ENCODE results near the gene RAN. TPM values are rescaled to one million over a fixed set of nuclear protein-coding genes. Genes with fewer than 3 reads are reported as not detected.

RAN gene
- polyA plus RNA-seq, 2 donors, result 118 to 638 TPM

GRCh38 chr12:130876297-130876696 lies 4.4 kb downstream of the RAN start:
- no peaks in the 10 kb centered on the region for H3K9me3 ChIP-seq (ENCODE audit: control insufficient read depth in 2 of 2, insufficient read depth in 1 of 2, low read depth in 1 of 2, low read length in 1 of 2)
- H3K36me3 ChIP-seq (ENCODE audit: control insufficient read depth in 2 of 2, insufficient read depth in 2 of 2, low read length in 1 of 2), result peaks cover 0 to 16% of the 10 kb centered on the region in 2 donors
- no peak overlapping the region for H3K27ac ChIP-seq (ENCODE audit: low read depth in 2 of 2, low read length in 1 of 2)
- peaks cover 0 to 3% of the 10 kb centered on the region in 2 donors for H3K4me1 ChIP-seq (ENCODE audit: control insufficient read depth in 2 of 2, insufficient read depth in 2 of 2, low read length in 1 of 2)
- no peak overlapping the region for H3K4me3 ChIP-seq (ENCODE audit: low read depth in 1 of 2, low read length in 2 of 2)
- no peaks in the 10 kb centered on the region for H3K27me3 ChIP-seq (ENCODE audit: control insufficient read depth in 1 of 2, insufficient read depth in 2 of 2, low read length in 2 of 2)

DNA sequence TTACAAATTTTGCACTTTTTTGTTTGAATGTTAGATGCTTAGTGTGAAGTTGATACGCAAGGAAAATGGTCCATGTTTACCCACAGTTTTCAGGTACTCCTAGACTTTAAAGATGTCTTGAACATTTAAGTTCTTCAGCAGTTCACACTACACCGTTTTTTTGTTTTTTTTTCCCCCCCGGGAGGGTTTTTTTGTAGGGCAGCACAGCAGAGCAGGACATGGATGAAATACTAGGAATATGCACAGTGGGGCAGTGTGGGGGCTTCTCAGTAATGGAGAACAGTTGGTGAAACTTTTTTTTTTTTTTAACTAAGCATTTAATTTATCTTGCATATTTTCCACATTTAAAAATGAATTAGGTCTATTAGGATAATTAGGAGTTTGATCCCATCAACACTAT lies 4.9 kb downstream of the RAN start:
- WGBS, 2 donors, result 75 to 76% methylated on average over 3 of the region's 3 CpGs
- H3K36me3 ChIP-seq (ENCODE audit: control insufficient read depth in 2 of 2, insufficient read depth in 2 of 2, low read length in 1 of 2), result peaks cover 0 to 16% of the 10 kb centered on the region in 2 donors
- H3K4me1 ChIP-seq (ENCODE audit: control insufficient read depth in 2 of 2, insufficient read depth in 2 of 2, low read length in 1 of 2), result peaks cover 0 to 3% of the 10 kb centered on the region in 2 donors
- no peak overlapping the region for H3K4me3 ChIP-seq (ENCODE audit: low read depth in 1 of 2, low read length in 2 of 2)
- no peaks in the 10 kb centered on the region for H3K27me3 ChIP-seq (ENCODE audit: control insufficient read depth in 1 of 2, insufficient read depth in 2 of 2, low read length in 2 of 2)
- no peak overlapping the region for H3K27ac ChIP-seq (ENCODE audit: low read depth in 2 of 2, low read length in 1 of 2)
- no peaks in the 10 kb centered on the region for H3K9me3 ChIP-seq (ENCODE audit: control insufficient read depth in 2 of 2, insufficient read depth in 1 of 2, low read depth in 1 of 2, low read length in 1 of 2)

GRCh38 chr12:130877333-130877732 lies 5.5 kb downstream of the RAN start:
- Histone ChIP-seq H3K9me3 (ENCODE audit: control insufficient read depth in 2 of 2, insufficient read depth in 1 of 2, low read depth in 1 of 2, low read length in 1 of 2) (no peaks in the 10 kb centered on the region), H3K36me3 (ENCODE audit: control insufficient read depth in 2 of 2, insufficient read depth in 2 of 2, low read length in 1 of 2) (peaks cover 0 to 16% of the 10 kb centered on the region in 2 donors), H3K27ac (ENCODE audit: low read depth in 2 of 2, low read length in 1 of 2) (no peak overlapping the region), H3K4me3 (ENCODE audit: low read depth in 1 of 2, low read length in 2 of 2) (no peak overlapping the region), H3K4me1 (ENCODE audit: control insufficient read depth in 2 of 2, insufficient read depth in 2 of 2, low read length in 1 of 2) (peaks cover 0 to 3% of the 10 kb centered on the region in 2 donors), H3K27me3 (ENCODE audit: control insufficient read depth in 1 of 2, insufficient read depth in 2 of 2, low read length in 2 of 2) (no peaks in the 10 kb centered on the region)
- WGBS, 2 donors, result 81 to 82% methylated on average over 3 of the region's 3 CpGs

GRCh38 chr12:130878193-130879185 lies 6.6 kb downstream of the RAN start:
- Histone ChIP-seq H3K4me3 (ENCODE audit: low read depth in 1 of 2, low read length in 2 of 2) (no peak overlapping the region), H3K27ac (ENCODE audit: low read depth in 2 of 2, low read length in 1 of 2) (no peak overlapping the region), H3K36me3 (ENCODE audit: control insufficient read depth in 2 of 2, insufficient read depth in 2 of 2, low read length in 1 of 2) (peaks cover 0 to 16% of the 10 kb centered on the region in 2 donors), H3K27me3 (ENCODE audit: control insufficient read depth in 1 of 2, insufficient read depth in 2 of 2, low read length in 2 of 2) (no peaks in the 10 kb centered on the region), H3K4me1 (ENCODE audit: control insufficient read depth in 2 of 2, insufficient read depth in 2 of 2, low read length in 1 of 2) (peaks cover 0 to 3% of the 10 kb centered on the region in 2 donors), H3K9me3 (ENCODE audit: control insufficient read depth in 2 of 2, insufficient read depth in 1 of 2, low read depth in 1 of 2, low read length in 1 of 2) (no peaks in the 10 kb centered on the region)
- WGBS, 2 donors, result 68 to 73% methylated on average over 24 of the region's 24 CpGs

DNA sequence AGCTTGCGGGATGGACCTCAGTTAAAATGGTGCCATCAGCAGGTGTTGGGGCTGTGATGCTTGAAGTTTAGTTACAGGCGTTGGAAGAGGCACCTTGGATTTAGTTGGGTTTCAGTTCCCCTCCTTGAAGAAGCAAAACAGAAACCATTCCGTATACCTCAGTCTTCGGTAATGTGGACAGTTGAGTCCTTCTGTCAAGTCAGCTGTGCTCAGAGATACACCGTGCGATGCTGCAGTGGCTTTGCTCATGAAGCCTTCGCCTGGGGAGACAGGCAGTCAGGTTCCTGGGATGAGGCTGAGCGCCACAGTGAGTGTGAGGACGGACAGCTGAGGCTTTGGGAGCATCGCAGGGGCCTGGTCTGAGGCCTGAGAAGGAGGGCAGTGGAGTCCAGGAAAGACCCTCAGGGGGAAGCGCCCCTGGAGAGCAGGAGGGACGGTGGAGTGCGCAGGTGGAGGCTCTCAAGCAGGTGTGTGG lies 7.4 kb downstream of the RAN start:
- 87 to 88% methylated on average over 13 of the region's 13 CpGs for WGBS, 2 donors
- no peak overlapping the region for H3K27ac ChIP-seq (ENCODE audit: low read depth in 2 of 2, low read length in 1 of 2)
- H3K36me3 ChIP-seq (ENCODE audit: control insufficient read depth in 2 of 2, insufficient read depth in 2 of 2, low read length in 1 of 2), result peaks cover 0 to 13% of the 10 kb centered on the region in 2 donors
- H3K4me1 ChIP-seq (ENCODE audit: control insufficient read depth in 2 of 2, insufficient read depth in 2 of 2, low read length in 1 of 2), result peaks cover 0 to 3% of the 10 kb centered on the region in 2 donors
- no peaks in the 10 kb centered on the region for H3K9me3 ChIP-seq (ENCODE audit: control insufficient read depth in 2 of 2, insufficient read depth in 1 of 2, low read depth in 1 of 2, low read length in 1 of 2)
- no peak overlapping the region for H3K4me3 ChIP-seq (ENCODE audit: low read depth in 1 of 2, low read length in 2 of 2)
- no peaks in the 10 kb centered on the region for H3K27me3 ChIP-seq (ENCODE audit: control insufficient read depth in 1 of 2, insufficient read depth in 2 of 2, low read length in 2 of 2)

DNA sequence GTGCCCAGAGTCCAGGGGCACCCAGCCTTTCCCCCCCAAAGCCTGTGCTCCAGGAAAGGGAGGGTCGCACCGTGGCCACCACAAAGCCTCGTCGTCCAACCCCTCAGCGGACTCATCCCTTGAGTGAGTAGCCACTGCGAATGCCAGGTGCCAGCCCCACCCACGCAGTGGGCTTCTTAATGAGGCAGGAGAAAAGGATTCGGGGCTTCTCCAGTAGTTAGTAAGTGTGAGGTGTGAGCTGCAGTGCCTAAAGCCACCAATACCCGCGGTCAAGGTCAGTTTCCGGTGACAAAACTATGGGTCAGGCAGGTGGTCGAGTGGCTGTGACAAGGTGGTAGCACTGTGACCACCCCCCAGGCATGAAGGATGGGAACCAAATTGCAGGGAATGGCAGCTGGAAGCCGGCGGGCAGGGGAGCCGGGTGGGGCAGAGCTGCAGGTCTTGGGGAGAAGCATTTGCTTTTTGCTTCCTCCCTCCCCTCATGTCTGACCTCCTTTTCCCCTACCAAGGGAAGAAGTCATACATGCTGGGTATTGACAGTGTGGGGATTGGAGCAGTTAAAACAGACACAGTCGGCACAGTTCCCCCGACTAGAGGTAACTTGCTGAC lies 8.0 kb downstream of the RAN start:
- H3K4me3 ChIP-seq (ENCODE audit: low read depth in 1 of 2, low read length in 2 of 2), result no peak overlapping the region
- H3K27me3 ChIP-seq (ENCODE audit: control insufficient read depth in 1 of 2, insufficient read depth in 2 of 2, low read length in 2 of 2), result no peaks in the 10 kb centered on the region
- peaks cover 0 to 3% of the 10 kb centered on the region in 2 donors for H3K4me1 ChIP-seq (ENCODE audit: control insufficient read depth in 2 of 2, insufficient read depth in 2 of 2, low read length in 1 of 2)
- 66% methylated on average over 16 to 17 of the region's 17 CpGs for WGBS, 2 donors
- peaks cover 0 to 8% of the 10 kb centered on the region in 2 donors for H3K36me3 ChIP-seq (ENCODE audit: control insufficient read depth in 2 of 2, insufficient read depth in 2 of 2, low read length in 1 of 2)
- no peaks in the 10 kb centered on the region for H3K9me3 ChIP-seq (ENCODE audit: control insufficient read depth in 2 of 2, insufficient read depth in 1 of 2, low read depth in 1 of 2, low read length in 1 of 2)
- no peak overlapping the region for H3K27ac ChIP-seq (ENCODE audit: low read depth in 2 of 2, low read length in 1 of 2)

- WGBS, 2 donors, result 31 to 35% methylated on average over 10 of the region's 10 CpGs
Measured at GRCh38 chr12:130880411-130880885, 8.6 kb downstream of the RAN start.

GRCh38 chr12:130881046-130881445 lies 9.2 kb downstream of the RAN start:
- WGBS, 2 donors, result 82 to 84% methylated on average over 5 of the region's 5 CpGs
- H3K4me3 ChIP-seq (ENCODE audit: low read depth in 1 of 2, low read length in 2 of 2), result no peak overlapping the region
- peaks cover 0 to 3% of the 10 kb centered on the region in 2 donors for H3K4me1 ChIP-seq (ENCODE audit: control insufficient read depth in 2 of 2, insufficient read depth in 2 of 2, low read length in 1 of 2)
- H3K36me3 ChIP-seq (ENCODE audit: control insufficient read depth in 2 of 2, insufficient read depth in 2 of 2, low read length in 1 of 2), result no peaks in the 10 kb centered on the region
- no peaks in the 10 kb centered on the region for H3K27me3 ChIP-seq (ENCODE audit: control insufficient read depth in 1 of 2, insufficient read depth in 2 of 2, low read length in 2 of 2)
- no peaks in the 10 kb centered on the region for H3K9me3 ChIP-seq (ENCODE audit: control insufficient read depth in 2 of 2, insufficient read depth in 1 of 2, low read depth in 1 of 2, low read length in 1 of 2)
- no peak overlapping the region for H3K27ac ChIP-seq (ENCODE audit: low read depth in 2 of 2, low read length in 1 of 2)

More at GRCh38 chr12:130880411-130880885, 8.6 kb downstream of the RAN start:
- no peak overlapping the region for H3K4me3 ChIP-seq (ENCODE audit: low read depth in 1 of 2, low read length in 2 of 2)
- no peak overlapping the region for H3K27ac ChIP-seq (ENCODE audit: low read depth in 2 of 2, low read length in 1 of 2)
- H3K9me3 ChIP-seq (ENCODE audit: control insufficient read depth in 2 of 2, insufficient read depth in 1 of 2, low read depth in 1 of 2, low read length in 1 of 2), result no peaks in the 10 kb centered on the region
- no peaks in the 10 kb centered on the region for H3K27me3 ChIP-seq (ENCODE audit: control insufficient read depth in 1 of 2, insufficient read depth in 2 of 2, low read length in 2 of 2)
- peaks cover 0 to 3% of the 10 kb centered on the region in 2 donors for H3K4me1 ChIP-seq (ENCODE audit: control insufficient read depth in 2 of 2, insufficient read depth in 2 of 2, low read length in 1 of 2)
- peaks cover 0 to 4% of the 10 kb centered on the region in 2 donors for H3K36me3 ChIP-seq (ENCODE audit: control insufficient read depth in 2 of 2, insufficient read depth in 2 of 2, low read length in 1 of 2)

DNA sequence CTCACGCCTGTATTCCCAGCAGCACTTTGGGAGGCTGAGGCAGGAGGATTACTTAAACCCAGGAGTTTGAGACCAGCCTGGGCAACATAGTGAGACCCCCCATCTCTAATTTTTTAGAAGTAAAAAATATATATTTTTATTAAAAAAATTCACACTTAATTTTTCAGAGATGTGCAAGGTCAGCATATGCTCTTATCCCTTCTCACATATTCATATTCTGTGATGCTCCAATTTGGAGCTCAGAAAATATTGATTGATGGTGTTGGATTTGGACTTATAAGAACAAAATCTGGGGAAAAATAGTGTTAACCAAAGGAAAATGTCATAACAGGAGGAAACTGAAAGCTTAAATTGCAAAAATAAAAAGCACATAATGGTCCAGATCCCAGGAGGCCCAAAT lies 9.7 kb downstream of the RAN start:
- 92% methylated on average over 1 of the region's 1 CpG for WGBS, 2 donors
- Histone ChIP-seq H3K27me3 (ENCODE audit: control insufficient read depth in 1 of 2, insufficient read depth in 2 of 2, low read length in 2 of 2) (no peaks in the 10 kb centered on the region), H3K36me3 (ENCODE audit: control insufficient read depth in 2 of 2, insufficient read depth in 2 of 2, low read length in 1 of 2) (no peaks in the 10 kb centered on the region), H3K27ac (ENCODE audit: low read depth in 2 of 2, low read length in 1 of 2) (no peak overlapping the region), H3K4me1 (ENCODE audit: control insufficient read depth in 2 of 2, insufficient read depth in 2 of 2, low read length in 1 of 2) (peaks cover 0 to 3% of the 10 kb centered on the region in 2 donors), H3K9me3 (ENCODE audit: control insufficient read depth in 2 of 2, insufficient read depth in 1 of 2, low read depth in 1 of 2, low read length in 1 of 2) (no peaks in the 10 kb centered on the region), H3K4me3 (ENCODE audit: low read depth in 1 of 2, low read length in 2 of 2) (no peak overlapping the region)
